Dedifferentiated amniotic fluid mesenchymal stem cell (primary cell): ENCODE measurements around the gene TRIO.

Experiments used
- DNase-seq: peaks from one replicate; pipeline ENCODE4 v3.0.0-alpha.2; 2016; ENCODE audit errors: extremely low spot score

TRIO gene

DNA sequence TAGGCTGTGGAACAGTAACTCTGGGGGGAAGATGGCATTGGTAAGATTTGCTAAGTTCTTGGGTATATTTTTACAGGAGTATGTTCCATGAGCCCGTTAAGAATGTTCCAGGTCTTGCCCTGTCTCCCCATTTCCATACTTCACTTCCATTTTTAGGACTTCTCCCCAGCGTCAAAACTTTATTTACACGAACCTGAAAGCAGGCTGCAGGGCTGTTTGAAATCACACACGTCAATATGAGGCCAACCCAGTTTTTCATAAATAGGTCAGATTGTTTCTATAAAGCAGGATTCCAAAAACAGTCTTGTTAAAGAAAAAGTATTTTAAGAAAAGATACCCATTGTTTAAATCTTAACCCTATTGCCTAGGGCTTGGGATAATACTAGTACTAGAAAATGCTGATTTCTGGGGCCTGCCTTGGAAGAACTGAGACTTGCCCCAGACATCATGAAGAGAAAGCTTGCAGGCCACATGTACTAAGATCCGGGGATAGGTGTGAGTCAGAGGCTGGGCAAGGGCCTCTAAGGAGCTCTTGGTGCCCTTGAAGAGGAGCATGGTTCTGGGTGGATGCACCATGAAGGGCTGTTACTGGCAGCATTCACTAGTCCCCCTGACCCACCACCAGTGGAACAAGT lies 24.2 kb downstream of the TRIO start:
- DNase-seq: no peak

DNA sequence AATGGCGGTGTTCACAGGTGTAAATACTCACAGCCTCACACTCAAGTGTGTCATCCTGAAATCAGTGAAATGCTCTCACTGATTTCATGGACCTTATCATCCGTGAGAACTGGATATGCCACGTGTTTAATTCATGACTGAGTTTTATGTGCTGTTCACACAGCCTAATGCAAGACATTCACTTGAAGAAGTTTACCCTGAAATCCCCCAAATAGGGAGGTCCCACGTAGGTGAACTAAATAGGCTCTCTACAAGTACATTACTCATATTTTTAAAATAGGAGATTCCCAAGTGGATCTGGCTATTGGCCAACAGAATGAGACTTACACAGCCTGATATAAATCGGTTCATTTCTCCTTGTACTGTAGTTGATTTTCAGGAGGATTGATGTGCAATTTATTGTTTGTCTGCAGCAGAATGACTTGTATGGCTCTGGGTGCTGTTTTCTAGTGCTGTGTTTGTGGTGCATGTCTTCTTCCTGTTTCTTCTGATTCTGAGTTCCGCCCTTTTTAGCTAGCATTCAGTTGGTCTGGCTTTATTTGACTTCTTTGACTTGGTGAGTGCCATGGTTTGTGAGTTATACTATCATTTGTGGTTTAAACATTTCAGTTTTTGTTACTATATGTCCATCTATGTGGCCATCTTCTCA lies 25.1 kb downstream of the TRIO start:
- DNase-seq: no peak

DNA sequence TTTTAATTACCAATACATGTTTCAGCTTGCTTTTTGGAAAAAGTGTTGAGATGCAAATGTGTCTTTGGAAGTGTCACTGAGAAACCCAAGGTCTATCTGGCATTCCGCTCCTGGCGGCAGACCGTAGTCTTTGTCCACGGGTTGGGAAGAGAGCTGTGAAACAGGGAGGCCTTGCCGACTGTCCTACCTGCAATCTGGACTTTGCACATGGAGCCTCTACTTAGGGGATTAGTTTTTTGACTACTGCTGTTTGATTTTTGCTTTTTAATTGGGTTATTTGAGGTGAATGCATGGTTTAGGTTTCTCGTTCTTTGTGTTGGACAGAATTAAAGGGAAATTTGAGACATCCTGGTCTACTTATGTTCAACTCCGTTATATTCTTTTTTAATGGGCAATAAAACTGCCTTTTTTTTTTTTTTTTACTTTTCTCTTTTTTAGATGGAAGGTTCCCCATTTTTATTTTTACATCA lies 25.7 kb downstream of the TRIO start:
- DNase-seq: no peak

DNA sequence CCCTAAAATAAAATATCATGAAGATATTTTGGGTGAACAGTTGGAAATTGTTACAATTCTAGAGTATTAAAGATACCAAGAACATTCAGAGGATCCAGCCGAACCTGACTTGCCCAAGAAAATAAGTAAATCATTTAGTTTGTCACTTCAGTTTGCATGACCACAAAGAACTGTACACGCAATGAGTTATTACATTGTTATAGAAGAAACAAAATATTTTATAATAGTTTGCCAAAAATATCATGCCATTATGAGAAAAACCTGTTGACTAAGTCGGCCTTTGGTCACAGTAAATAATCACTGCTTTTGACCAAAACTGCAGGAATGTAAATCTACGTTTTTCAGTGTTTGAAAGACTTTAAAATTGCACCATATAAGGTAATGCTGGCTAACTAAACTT lies 27.9 kb downstream of the TRIO start:
- peak; percentile 72 for DNase-seq

DNA sequence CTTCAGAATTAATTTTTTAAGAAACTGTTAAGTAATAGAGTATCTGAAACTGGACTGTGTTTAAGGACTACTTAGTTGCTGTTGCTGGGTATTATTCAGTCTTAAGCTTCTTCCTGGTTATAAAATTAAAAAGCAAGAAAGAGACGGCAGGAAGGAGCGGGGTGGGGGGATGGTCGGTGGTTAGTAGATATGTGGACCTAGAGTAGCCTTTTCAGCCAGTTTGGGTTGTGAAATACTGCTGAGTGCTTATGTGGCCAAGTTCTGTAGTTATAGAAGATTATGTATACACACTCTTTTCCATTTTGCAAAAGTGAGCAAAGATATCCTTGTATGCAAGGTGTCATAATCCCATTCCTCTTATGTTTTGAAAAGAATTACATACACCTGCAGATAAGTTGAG lies 28.5 kb downstream of the TRIO start:
- no peak for DNase-seq

DNA sequence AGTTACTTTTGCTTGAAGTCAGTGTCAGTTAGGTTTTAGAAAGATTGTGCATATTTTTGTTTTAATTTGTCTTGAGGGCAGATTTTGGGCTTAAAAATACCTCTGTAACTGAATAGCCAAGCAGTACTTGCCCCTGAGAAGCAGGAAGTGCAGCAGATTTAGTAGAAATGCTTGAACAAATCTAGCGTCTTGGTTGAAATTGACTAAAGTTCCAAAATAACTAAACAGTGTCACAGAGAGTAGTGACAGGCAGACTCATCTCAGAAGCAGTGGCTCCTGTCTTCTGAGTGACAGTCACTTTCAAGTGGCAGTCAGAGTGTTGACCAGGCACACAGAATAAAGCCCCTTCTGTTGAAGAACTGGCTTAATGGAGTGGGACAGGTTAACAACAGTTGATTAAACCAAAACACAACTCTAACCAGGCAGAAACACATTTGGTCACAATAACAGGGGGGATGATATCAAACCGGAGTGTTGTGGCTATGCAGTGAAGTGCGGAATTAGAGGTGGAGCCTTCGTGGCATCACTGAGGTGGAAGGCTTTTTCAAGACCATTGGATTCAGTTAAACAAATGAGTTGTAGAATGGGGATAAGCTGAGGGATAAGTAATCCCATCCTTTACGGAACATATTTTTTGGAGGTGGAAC lies 29.1 kb downstream of the TRIO start:
- no peak for DNase-seq

DNA sequence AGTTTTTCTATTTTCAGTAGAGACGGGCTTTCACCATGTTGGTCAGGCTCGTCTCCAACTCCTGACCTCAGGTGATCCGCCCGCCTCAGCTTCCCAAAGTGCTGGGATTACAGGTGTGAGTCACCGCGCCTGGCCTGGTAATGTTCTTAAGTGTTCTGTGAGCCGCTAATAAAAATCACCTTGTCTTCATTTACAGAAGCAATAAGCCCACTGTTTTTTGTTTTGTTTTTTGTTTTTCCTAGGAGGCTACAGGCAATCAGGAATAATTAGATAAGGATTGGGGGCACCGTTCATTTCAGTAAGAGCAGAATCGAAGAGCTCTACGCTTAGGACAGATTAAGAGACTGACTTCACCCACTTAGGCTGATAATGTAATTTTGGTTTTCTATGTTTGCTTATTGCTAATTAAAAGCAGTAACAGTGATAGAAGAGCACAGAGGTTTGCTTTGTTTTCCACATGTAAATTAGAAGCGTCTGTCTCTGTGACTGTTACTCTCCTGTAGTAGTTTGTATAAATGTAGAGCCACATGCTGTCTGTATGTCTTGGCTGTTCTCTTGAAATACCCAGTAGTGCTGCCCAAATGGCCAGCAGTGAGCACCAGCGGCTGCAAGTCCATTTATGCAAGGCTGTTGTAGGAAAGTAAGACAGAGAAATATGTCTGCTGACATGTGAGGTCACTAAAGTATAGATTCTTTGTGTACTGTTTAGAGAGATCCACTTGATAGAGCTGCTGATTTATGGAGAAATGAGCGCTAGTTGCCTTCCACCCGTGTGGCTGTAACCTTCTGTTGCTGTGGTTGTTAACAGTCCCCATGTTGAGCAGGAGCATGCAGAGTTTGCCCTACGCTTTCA lies 30.5 kb downstream of the TRIO start:
- DNase-seq: no peak

DNA sequence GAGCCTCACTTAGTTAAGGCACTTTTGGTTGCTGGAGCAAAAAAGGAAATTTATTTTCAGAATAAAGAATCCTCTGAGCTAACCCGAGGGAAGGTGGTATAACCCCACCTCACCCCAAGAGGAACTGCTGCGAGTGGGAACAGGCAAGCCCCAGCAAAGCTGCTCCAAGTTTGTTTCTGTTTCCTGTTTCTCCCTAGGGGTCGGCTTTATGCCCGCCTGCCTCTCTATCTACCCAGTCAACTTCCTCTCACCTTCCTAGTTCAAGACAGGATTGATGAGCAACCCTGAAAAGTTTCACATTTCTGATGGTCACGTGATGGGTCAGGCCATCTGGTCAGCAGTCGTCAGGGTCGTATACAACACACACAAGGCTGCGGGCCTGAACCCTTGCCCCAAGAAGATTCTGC lies 31.1 kb downstream of the TRIO start:
- no peak for DNase-seq

DNA sequence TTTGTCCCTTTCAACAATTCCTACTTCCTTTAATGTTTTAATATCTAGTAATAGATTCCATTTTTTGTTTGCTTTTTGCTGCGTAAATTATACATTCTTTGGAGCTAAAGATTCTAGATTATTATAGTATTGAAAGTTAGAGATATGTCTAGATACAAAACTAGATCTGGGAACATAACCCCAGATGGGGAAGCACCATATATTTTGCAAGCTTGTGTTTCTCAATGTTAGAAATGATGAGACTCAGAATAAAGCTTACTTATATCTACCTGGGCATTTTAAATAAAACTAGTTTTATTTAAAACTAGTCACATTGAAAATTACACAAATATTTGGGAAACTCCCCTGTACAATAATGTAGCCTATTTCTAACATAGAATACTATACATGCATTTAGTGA lies 32.2 kb downstream of the TRIO start:
- no peak for DNase-seq

DNA sequence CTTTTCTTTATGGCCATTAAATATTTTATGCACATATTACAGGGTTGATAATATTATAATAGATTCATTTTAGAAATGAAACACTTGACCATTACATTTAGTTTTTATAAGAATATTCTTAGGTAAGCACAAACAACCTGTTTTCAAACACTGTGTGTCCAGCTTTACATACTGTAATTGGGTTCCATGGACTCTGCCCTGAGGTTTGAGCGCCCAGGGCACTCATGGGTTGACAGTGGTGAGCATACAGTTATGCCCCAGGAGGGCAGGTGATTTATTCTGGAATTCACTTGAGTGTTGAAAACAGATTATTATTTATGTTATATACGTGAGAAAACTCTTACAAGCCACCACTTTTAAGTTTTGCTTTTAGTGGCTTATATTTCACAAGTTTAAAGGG lies 33.7 kb downstream of the TRIO start:
- DNase-seq: no peak

DNA sequence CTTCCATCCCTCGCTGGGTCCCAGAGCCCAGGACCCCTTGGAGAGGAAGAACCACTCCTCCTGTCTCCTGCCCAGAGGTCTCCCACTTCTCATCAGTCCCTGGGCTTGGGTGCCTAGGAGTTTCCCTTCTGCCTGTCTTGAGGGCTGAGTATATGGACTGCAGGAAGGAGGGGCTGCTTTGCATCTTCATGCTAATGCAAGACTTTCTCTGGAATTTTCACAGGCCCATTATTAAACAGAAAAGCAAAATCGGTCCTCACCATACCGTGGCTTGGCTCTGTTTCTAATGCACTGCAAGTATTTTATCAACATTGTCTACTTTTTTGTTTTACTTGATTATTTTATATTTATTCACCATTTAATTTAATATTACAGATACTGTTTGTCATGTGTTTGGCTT lies 34.5 kb downstream of the TRIO start:
- DNase-seq: no peak

DNA sequence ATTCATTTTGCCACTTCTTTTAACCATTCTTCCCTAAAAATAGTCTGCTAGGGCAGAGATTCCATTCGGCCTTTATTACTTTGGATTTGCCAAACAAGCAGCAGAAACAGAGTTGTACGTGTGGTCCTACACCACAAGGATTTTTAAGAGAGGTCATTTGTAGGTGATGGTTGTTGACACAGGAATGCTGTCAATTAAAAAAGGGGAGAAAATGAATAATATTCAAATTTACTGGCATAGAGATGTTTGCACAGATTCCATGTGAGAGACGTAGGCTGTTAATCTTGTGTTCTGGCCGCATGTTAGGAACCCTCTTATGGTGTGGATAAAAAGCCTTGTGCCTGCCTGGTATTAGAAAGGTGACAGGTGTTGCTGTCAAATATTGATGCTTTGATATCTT lies 34.9 kb downstream of the TRIO start:
- no peak for DNase-seq

DNA sequence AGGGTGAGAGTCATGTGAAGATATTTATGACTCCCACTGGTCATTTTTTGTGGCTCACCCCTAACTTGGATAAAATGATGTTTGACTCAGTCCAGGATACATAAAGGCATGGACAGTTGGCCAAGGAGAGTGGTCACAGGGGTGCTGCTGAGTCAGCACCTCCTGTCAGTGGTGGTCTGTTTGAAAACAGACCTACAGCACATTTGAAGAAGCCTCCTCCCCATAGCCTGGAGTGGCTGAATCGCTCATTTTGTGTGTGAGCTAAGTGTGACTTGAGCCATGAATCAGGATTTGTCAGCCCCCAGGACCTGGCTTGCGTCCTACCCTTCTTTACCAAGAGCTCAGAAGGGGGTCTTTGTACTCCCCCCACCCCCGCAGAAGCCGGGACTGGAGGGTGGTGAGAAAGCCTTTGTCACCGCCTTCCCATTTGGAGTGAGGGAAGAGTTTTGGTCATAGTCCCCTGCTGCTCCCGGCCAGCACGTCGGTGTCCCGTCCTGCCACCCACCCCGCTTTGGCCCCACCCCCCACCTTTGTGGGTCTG lies 35.6 kb downstream of the TRIO start:
- no peak for DNase-seq

DNA sequence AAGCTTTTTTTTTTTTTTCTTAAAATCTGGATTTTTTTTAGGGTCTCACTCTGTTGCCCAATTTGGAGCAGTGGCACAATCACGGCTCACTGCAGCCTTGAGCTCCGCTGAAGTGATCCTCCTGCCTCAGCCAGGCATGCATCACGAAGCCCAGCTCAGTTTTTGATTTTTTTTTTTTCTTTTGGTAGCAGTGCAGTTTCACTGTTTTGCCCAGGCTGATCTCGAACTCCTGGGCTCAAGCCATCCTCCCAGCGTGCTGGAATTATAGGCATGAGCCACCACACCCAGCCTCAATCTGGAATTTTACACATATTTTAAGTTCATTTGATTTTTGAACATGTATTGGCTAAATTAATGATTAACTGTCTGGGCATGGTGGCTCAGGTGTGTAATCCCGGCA lies 36.3 kb downstream of the TRIO start:
- no peak for DNase-seq

DNA sequence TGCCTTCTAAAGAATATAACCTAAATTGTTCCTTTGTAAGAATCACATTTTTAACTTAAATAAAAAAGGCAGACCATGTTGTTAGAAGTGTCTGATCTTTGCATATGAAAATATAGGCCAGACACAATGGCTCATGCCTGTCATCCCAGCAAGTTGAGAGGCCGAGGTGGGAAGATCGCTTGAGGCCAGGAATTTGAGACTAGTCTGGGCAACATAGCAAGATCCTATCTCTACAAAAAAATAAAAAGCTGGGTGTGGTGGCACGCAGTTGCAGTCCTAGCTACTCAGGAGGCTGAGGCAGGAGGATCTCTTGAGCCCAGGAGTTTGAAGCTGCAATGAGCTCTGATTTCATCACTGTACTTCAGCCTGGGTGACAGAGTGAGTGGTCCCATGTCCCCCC lies 37.3 kb downstream of the TRIO start:
- DNase-seq: no peak

DNA sequence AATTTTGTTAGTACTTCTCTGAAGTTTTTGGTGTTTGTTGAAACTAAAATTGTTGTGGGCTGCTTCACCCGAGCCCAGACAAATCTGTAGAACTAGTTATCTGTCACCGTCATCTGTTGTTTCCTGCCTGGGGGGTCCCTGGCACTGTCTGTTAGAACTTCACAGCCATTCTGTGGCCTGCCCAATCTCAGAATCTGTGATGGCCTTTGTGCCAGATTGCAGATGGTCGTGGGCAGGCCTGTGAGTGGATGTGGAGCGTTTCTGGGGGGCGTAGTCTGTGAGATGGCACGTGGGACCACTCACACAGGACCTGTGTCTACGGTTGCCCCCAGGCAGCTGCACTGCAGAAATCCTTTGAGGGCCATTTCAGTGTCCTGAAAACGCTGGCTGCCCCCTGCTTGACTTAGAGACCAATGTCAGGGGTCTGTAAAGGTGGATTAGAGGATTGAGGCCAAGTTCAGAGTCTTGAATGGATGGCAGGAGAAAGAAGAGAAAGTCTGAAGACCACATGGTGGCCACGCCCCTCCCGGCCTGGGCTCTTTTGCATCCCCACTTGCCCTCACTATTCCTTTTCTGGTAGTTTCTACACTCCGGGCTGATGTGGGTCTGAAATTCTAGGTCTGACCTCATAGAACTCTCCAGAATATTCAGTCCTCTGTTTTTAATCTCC lies 38.3 kb downstream of the TRIO start:
- DNase-seq: no peak

DNA sequence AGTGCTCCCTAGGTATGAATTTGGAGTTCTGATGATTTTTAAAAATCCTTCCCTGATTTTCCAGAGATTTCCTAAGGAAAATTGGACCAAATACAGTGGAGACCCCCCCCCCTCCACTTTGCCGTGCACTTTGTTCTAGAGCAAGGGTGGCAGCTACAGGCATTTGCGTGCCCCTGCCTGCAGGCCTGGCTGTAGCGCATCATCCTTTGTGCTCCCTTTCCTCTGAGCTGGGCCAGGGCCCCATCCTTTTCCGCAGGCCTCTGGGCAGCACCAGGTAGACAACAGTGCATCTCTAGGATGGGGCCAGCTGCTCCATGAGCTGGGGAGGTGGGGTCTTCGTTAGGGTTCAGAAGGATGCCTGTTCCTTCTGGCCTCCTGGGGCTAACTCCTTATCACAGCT lies 39.6 kb downstream of the TRIO start:
- no peak for DNase-seq

DNA sequence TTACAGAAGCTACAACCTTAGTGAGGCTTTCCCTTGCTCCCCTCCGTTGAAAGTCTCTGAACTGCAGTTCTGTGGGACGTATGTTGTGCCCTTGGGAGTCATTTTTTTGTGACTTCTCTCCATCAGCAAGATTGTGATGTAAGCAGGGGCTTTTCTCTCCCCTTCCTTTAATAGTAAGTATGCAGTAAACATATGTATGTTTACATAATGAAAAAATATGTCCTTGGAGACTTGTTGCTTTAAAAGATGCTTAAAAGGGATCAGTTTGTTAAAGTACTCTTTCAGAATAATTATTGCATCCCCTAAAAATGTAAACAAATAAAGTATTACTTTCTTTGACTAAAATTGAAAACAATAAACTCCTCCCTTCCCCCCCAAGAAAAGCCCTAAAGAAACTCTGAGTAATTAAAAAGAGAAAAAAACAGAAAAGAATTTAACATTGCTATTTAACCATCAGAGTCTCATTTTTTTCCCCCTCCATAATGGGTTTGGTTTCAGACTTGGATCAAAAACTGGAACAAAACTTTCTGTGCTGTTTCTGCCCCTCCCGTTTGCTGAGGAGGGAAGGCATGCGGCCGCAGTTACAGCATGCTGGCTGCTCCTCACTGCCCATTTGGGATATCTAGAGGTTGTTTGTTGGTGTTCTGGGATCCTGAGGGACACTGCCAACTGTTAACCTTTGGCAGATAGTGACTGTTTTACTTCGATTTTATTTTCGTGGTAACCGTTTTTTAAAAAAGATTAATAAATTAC lies 40.2 kb downstream of the TRIO start:
- no peak for DNase-seq

DNA sequence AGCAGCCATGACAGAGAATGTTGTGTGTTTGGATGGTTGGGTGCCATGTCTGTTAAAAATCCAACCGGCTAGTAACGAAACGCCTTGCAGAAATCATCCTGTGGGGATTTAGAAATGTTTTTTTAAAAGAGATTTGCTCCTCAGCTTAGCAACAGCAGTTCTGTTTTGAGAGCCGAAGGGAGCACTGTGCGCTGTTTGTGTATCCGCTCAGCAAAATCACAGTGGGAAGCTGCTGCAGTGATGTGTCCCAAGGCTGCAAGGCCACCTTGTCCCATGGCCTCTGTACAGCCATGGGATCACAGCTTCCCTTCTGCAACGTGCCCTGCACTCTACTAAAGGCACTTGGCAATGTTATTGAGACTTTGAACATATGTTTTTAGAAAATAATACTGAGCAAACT lies 40.9 kb downstream of the TRIO start:
- DNase-seq: no peak

DNA sequence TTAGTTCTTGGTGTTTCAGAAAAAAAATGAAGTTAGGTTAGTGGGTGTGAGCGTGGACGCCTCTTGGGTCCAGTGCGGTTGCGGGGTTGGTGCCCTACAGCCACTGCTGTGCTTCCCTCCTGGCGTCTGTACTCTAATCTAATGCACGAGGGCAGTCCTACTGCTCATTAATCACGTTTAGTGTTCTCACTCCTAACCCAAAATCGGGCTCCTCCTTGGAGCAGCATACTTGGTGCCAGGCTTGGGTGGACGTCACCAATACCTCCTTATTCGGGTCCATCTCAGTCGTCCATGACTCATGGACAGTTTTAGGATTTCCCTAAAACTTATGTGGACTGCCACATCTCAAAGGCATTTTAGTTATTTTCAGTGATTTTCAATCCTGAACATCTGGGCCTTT lies 41.6 kb downstream of the TRIO start:
- DNase-seq: no peak
